ENCODE measurements around the gene AKAIN1.

AKAIN1 gene

DNA sequence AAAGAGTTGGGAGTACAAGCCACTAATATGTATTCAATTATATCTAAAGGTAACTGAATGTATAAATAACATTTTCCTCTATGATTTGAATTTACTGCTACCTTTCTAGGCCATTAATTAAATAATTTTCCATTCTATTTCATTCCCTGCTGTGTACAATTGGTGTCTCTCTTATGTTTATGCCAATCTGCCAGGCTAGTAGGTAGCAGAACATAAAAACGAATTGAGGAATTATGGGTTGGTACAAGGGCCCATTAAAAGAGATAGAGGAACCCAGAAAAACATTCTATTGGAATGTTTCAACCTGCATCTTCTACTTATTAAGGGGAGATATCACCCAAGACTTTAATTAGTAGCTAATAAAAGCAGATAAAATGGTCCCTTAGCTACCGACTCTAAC lies 32.2 kb downstream of the AKAIN1 start:
- TF ChIP-seq, protein P1, sequence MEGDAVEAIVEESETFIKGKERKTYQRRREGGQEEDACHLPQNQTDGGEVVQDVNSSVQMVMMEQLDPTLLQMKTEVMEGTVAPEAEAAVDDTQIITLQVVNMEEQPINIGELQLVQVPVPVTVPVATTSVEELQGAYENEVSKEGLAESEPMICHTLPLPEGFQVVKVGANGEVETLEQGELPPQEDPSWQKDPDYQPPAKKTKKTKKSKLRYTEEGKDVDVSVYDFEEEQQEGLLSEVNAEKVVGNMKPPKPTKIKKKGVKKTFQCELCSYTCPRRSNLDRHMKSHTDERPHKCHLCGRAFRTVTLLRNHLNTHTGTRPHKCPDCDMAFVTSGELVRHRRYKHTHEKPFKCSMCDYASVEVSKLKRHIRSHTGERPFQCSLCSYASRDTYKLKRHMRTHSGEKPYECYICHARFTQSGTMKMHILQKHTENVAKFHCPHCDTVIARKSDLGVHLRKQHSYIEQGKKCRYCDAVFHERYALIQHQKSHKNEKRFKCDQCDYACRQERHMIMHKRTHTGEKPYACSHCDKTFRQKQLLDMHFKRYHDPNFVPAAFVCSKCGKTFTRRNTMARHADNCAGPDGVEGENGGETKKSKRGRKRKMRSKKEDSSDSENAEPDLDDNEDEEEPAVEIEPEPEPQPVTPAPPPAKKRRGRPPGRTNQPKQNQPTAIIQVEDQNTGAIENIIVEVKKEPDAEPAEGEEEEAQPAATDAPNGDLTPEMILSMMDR (IDR thresholded peaks at IDR 0.05; ENCODE audit: low read length, missing control alignments) = no peak
- DNase-seq (ENCODE audit: low read depth) = no peak
- H3K4me3 ChIP-seq (replicated peaks; ENCODE audit: low read depth, low read length) = no peak overlapping the region

DNA sequence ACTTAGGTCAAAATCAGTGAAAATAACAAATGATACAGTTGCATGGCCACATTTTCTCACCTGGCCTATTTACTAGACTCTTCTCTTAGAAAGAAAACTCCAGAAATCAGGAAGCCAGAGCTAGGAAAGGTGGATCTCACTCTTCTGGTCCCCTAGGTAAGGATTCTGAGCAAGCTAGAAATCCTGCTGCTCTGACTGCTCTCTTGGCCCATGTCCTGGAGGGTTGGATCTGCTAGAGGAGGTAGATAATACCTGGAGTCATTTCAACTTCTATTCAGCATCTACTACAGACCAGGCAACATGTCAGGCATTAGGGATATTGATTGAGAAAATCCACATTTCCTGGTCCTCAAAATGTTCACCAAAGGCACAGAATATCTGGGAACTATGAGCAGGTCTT lies 34.9 kb downstream of the AKAIN1 start:
- DNase-seq (ENCODE audit: low read depth) = no peak
- no peak overlapping the region for H3K4me3 ChIP-seq (replicated peaks; ENCODE audit: low read depth, low read length)
- TF ChIP-seq, protein P1 (IDR thresholded peaks at IDR 0.05; ENCODE audit: low read length, missing control alignments) = no peak

DNA sequence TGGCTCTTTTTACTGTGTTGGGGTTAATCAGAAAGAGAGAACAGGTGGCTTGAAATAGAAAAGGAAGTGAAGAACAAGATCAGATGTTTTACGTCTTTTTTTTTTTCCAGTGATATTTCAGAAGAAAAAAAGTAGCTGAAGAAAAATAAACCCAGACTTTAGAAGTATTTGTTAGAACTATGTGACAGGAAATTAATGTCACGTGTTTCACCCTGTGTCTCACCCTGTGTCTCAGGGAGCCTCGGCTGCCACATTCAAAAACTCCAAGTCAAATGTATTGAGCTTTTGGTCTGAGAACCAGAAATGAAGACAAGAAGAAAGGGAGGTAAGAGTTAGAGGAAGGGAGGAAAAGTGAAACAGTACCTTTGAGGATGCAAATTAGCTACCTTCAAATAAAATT lies 38.0 kb downstream of the AKAIN1 start:
- no peak for DNase-seq (ENCODE audit: low read depth)
- H3K4me3 ChIP-seq (replicated peaks; ENCODE audit: low read depth, low read length) = no peak overlapping the region

DNA sequence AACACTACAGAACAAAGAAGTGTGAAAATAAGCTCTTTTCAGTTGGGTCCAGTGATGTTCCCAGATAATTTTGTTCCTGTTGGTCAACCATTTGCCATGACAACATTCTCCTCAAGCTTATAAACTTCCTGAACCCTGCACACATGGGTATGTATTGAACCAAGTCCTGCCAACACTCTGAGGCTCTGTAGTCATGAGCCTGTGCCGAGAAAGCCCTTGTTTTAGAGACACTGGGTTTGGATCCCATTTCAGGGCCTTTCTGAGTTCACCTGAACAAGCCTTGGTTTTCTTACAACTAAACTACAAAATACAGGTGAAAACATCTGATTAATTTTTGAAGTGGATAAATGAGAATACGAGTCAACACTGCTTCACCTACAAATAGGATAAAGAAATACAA lies 38.5 kb downstream of the AKAIN1 start:
- TF ChIP-seq, protein P1 (IDR thresholded peaks at IDR 0.05; ENCODE audit: low read length, missing control alignments) = no peak
- H3K4me3 ChIP-seq (replicated peaks; ENCODE audit: low read depth, low read length) = no peak overlapping the region
- no peak for DNase-seq (ENCODE audit: low read depth)

More for the DNA sequence above, 38.0 kb downstream of the AKAIN1 start:
- TF ChIP-seq, protein P1 (IDR thresholded peaks at IDR 0.05; ENCODE audit: low read length, missing control alignments) = no peak

DNA sequence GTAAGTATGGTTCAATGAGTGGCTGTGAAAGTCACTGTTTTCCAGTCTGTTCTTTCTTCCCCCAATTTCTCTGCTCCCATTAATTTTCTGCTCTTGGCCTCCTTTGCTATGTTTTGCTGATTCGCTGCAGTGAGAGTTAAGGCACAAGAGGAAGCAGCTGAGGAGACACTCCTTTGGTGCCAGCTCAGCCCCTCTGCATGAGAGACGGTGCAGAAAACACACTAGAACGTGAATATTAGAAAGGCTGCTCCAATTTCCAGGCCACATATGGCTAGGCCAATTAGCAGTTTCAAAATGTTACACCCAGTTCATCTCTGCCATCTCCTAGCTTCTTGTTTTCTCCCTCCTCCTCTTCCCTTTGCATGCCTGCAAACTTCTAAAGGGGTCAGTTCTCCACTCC lies 38.9 kb downstream of the AKAIN1 start:
- TF ChIP-seq, protein P1 (IDR thresholded peaks at IDR 0.05; ENCODE audit: low read length, missing control alignments) = no peak
- no peak overlapping the region for H3K4me3 ChIP-seq (replicated peaks; ENCODE audit: low read depth, low read length)
- no peak for DNase-seq (ENCODE audit: low read depth)

DNA sequence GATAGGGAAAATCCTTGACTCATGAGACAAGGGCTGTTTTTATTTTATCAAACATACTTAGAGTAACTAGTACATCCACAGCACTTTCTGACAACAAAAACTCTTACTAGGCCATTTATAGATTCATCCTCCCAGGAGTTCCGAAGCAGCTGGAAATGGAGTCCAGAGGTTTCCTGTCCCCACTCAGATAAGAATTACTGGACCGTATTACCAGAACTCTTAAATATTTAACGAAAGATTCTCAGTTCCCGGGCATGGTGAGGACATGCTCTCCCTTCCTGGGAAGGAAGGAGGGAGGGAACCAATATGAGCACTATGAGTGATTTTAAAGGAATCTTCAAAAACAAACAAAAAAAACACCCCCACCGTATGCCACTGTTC lies 41.2 kb downstream of the AKAIN1 start:
- no peak for DNase-seq (ENCODE audit: low read depth)
- TF ChIP-seq, protein P1 (IDR thresholded peaks at IDR 0.05; ENCODE audit: low read length, missing control alignments) = no peak
- H3K4me3 ChIP-seq (replicated peaks; ENCODE audit: low read depth, low read length) = no peak overlapping the region

DNA sequence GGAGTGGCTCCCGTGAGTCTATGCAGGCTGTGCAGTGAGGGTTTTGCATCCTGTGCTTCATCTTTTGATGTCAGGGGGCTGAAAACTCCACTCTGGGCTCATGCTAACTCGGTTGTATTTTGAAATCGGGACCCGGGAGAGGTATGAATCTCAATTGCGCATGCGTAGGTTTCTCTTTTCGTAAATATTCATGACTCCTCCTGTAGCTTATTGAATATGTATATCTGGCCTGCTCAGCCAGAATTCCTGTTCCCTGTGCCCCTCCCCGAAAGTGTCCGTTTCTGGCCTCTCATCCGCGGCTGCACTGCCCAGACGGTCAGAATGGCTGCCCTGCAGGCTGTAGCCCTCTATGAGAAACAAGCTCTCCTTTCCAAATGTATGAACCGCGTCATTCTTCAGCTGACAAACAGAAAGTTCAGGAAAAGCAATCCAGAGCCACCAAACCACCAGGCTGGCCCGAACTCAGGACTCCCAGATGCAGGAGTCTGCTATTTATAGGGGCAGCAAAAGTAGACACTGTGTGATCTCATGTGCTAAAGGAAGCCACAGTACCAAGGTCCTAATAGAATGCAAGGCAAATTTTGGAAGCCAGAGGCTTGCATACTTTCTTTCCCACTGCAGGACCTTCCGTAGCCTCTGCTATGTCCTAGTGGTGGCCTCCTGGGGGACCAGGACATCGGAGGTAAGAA lies 41.7 kb downstream of the AKAIN1 start:
- no peak for DNase-seq (ENCODE audit: low read depth)
- no peak overlapping the region for H3K4me3 ChIP-seq (replicated peaks; ENCODE audit: low read depth, low read length)
- TF ChIP-seq, protein P1 (IDR thresholded peaks at IDR 0.05; ENCODE audit: low read length, missing control alignments) = no peak

All from fibroblast of pulmonary artery (primary cell).